GM20000 (cell line): ENCODE results near the gene CES2.

Experiments used
- DNase-seq: peaks from one replicate; pipeline ENCODE4 v3.0.0; 2012; ENCODE audit warnings: low spot score
- TF ChIP-seq, protein P1 (sequence below): IDR thresholded peaks from 2 replicates; pipeline ENCODE4 v1.5.1; 2012; ENCODE audit warnings: mild to moderate bottlenecking, control low read depth; ENCODE audit errors: extremely low read depth, missing control alignments

CES2 gene

GRCh38 chr16:66960270-66960669 lies 25.0 kb downstream of the CES2 start:
- TF ChIP-seq, protein P1, sequence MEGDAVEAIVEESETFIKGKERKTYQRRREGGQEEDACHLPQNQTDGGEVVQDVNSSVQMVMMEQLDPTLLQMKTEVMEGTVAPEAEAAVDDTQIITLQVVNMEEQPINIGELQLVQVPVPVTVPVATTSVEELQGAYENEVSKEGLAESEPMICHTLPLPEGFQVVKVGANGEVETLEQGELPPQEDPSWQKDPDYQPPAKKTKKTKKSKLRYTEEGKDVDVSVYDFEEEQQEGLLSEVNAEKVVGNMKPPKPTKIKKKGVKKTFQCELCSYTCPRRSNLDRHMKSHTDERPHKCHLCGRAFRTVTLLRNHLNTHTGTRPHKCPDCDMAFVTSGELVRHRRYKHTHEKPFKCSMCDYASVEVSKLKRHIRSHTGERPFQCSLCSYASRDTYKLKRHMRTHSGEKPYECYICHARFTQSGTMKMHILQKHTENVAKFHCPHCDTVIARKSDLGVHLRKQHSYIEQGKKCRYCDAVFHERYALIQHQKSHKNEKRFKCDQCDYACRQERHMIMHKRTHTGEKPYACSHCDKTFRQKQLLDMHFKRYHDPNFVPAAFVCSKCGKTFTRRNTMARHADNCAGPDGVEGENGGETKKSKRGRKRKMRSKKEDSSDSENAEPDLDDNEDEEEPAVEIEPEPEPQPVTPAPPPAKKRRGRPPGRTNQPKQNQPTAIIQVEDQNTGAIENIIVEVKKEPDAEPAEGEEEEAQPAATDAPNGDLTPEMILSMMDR = no peak
- DNase-seq = no peak

DNA sequence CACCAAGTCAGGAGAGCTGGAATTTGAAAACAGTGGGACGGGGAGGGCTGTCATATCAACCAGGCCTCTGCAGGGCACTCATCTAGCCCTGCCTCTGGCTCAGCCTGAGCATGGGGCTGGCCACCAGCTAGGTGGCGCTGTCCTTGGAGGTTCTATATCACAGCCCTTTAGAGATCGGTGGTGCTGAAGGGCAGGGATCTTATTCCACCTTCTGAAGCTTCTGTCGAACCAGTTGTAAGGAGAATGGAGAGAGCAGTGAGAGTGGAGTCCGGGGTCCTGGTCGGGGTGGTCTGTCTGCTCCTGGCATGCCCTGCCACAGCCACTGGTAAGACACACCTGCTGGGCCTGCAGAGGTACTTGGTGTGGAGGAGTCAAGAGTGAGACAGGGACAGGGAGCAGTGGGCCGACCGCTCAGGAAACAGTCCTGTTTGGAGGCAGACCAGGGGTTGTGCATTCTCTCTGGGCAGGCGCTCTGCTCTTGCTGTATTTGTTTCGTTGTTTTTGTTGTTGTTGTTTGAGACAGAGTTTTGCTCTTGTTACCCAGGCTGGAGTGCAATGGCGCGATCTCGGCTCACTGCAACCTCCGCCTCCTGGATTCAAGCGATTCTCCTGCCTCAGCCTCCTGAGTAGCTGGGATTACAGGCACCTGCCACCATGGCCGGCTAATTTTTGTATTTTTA lies 25.9 kb downstream of the CES2 start, which contains the start of gene CES3:
Gene CES3 (plus strand): TSS at position 202 of the 680 bp plus-strand sequence. CDS start 42 bp downstream, at position 244.
- TF ChIP-seq, protein P1 = peak; percentile 80
- DNase-seq = peak; percentile 73

DNA sequence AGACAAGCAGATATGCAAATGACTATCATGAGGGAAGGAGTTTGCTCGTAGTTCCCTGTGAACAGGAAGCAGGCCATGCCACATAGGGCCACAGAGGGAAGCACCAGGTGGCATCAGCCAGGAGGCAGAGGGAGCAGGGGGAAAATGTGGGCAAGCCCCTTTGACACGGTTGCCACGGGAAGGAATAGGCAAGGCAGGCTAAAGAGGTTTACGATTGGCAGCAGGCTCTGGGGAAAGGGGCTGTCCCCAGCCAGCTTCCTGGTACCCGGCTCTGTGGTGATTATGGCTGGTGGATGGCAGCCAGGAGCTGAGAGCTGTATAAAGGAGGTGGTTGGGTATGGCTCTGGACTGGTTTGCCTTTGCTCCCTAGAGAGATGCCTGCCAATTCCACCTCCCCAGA lies 26.6 kb downstream of the CES2 start:
- no peak for DNase-seq
- TF ChIP-seq, protein P1 = no peak

- TF ChIP-seq, protein P1 = no peak
- no peak for DNase-seq
Measured at GRCh38 chr16:66964049-66964448, 28.7 kb downstream of the CES2 start.

GRCh38 chr16:66968847-66969246 lies 33.5 kb downstream of the CES2 start:
- TF ChIP-seq, protein P1 = no peak
- DNase-seq = no peak

- no peak for DNase-seq
- TF ChIP-seq, protein P1 = no peak
Measured at GRCh38 chr16:66970775-66971720, 35.7 kb downstream of the CES2 start.

GRCh38 chr16:66972983-66973382 lies 37.7 kb downstream of the CES2 start:
- TF ChIP-seq, protein P1 = no peak
- DNase-seq = no peak
